GM23338 (cell line): ENCODE results near the gene KCNQ1OT1. TPM values are rescaled to one million over a fixed set of nuclear protein-coding genes. Genes with fewer than 3 reads are reported as not detected.

Source experiments
- ATAC-seq: fragments of 200-7000 bp; cut with Tn5 transposase; 3 replicates; pipeline ENCODE4 v1.9.1; 2020
- DNase-seq: peaks from one replicate; pipeline ENCODE4 v3.0.0-alpha.2; 2015; ENCODE audit warnings: low spot score
- H2AFZ ChIP-seq: fragments of 200-600 bp; sonication (generic); 2 replicates; pipeline ENCODE4 v1.8.0; 2016; ENCODE audit warnings: antibody characterized with exemption, mild to moderate bottlenecking, moderate library complexity
- H3F3A ChIP-seq: fragments of 200-600 bp; sonication (generic); replicated peaks from 2 replicates; pipeline ENCODE4 v1.8.0; 2017; ENCODE audit warnings: antibody characterized with exemption, mixed run types, low read depth
- H3K27ac ChIP-seq: fragments of 200-600 bp; sonication (generic); 2 replicates; pipeline ENCODE4 v1.6.1; 2016; ENCODE audit warnings: low read depth
- H3K27me3 ChIP-seq: fragments of 200-600 bp; sonication (generic); 2 replicates; pipeline ENCODE4 v1.8.0; 2016; ENCODE audit warnings: mild to moderate bottlenecking, mixed run types, moderate library complexity; ENCODE audit not compliant: insufficient read depth
- H3K36me3 ChIP-seq: fragments of 200-600 bp; sonication (generic); 2 replicates; pipeline ENCODE4 v1.8.0; 2016; ENCODE audit warnings: mild to moderate bottlenecking; ENCODE audit not compliant: insufficient read depth
- H3K4me1 ChIP-seq: fragments of 200-600 bp; sonication (generic); 2 replicates; pipeline ENCODE4 v1.8.0; 2016; ENCODE audit warnings: mild to moderate bottlenecking, moderate library complexity; ENCODE audit not compliant: insufficient read depth
- H3K4me2 ChIP-seq: fragments of 200-600 bp; sonication (generic); 2 replicates; pipeline ENCODE4 v1.7.1; 2017; ENCODE audit warnings: mixed run types
- H3K4me3 ChIP-seq: fragments of 200-600 bp; sonication (generic); 2 replicates; pipeline ENCODE4 v1.6.1; 2016; ENCODE audit warnings: mixed run types
- H3K79me2 ChIP-seq: fragments of 200-600 bp; sonication (generic); replicated peaks from 2 replicates; pipeline ENCODE4 v1.8.0; 2017; ENCODE audit warnings: mild to moderate bottlenecking; ENCODE audit not compliant: insufficient read depth
- H3K9me2 ChIP-seq: fragments of 200-600 bp; sonication (generic); 2 replicates; pipeline ENCODE4 v1.8.0; 2017; ENCODE audit not compliant: insufficient read depth
- H4K20me1 ChIP-seq: fragments of 200-600 bp; sonication (generic); replicated peaks from 2 replicates; pipeline ENCODE4 v1.8.0; 2017; ENCODE audit warnings: mild to moderate bottlenecking; ENCODE audit not compliant: insufficient read depth
- H3K27ac Mint-ChIP-seq: 2 replicates; pipeline ENCODE4 v1.8.0; 2020; ENCODE audit warnings: inconsistent platforms, mild to moderate bottlenecking, moderate library complexity, mixed read lengths
- H3K27me3 Mint-ChIP-seq: 3 replicates; pipeline ENCODE4 v1.8.0; 2022; ENCODE audit warnings: low read depth, mild to moderate bottlenecking, moderate library complexity, mixed read lengths, inconsistent platforms; ENCODE audit not compliant: insufficient read depth, poor library complexity
- H3K36me3 Mint-ChIP-seq: 3 replicates; pipeline ENCODE4 v1.8.0; 2021; ENCODE audit warnings: low read depth, mild to moderate bottlenecking, inconsistent platforms, moderate library complexity, mixed read lengths
- H3K4me1 Mint-ChIP-seq: 3 replicates; pipeline ENCODE4 v1.8.0; 2020; ENCODE audit warnings: mild to moderate bottlenecking, inconsistent platforms, mixed read lengths
- H3K4me3 Mint-ChIP-seq: 3 replicates; pipeline ENCODE4 v1.8.0; 2021; ENCODE audit warnings: moderate library complexity, mild to moderate bottlenecking, inconsistent platforms, mixed read lengths
- H3K9me3 Mint-ChIP-seq: 3 replicates; pipeline ENCODE4 v1.8.0; 2020; ENCODE audit warnings: moderate library complexity, mild to moderate bottlenecking, inconsistent platforms, mixed read lengths
- NANOG ChIP-seq: IDR thresholded peaks from 2 replicates; pipeline ENCODE4 v1.6.1; 2016; ENCODE audit warnings: antibody characterized with exemption, borderline replicate concordance
- POLR2AphosphoS5 ChIP-seq: IDR thresholded peaks from 2 replicates; pipeline ENCODE4 v1.6.1; 2016; ENCODE audit warnings: antibody characterized with exemption, low read depth
- STAT1 ChIP-seq: IDR thresholded peaks from one replicate; pipeline ENCODE4 v1.6.1; 2016; ENCODE audit warnings: antibody characterized with exemption; ENCODE audit not compliant: unreplicated experiment
- ZNF331 ChIP-seq: fragments of 250-450 bp; sonication (Bioruptor Pico); IDR thresholded peaks from 2 replicates; pipeline ENCODE4 v1.5.0; 2020; ENCODE audit warnings: low read depth, mild to moderate bottlenecking, moderate library complexity
- polyA plus RNA-seq: library from polyadenylated mRNA; unstranded; fragments of >200 nt; fragmentation: Nextera tagmentation; extraction: Ambion mirVana; gene quantifications from 2 replicates; pipeline ENCODE4 v1.2.1, GENCODE V29; 2016
- total RNA-seq: library from RNA; depleted of rRNA; stranded (reverse); fragments of >200 nt; shearing (Covaris generic); gene quantifications from 2 replicates; pipeline ENCODE4 v1.2.3, GENCODE V29; 2014
- TF ChIP-seq, protein P1 (sequence below): fragments of 250-450 bp; sonication (Bioruptor Pico); IDR thresholded peaks from 2 replicates; pipeline ENCODE4 v1.5.0; 2020; ENCODE audit warnings: mild to moderate bottlenecking, moderate library complexity
- TF ChIP-seq, protein P2 (sequence below): IDR thresholded peaks from one replicate; pipeline ENCODE4 v1.6.1; 2018; ENCODE audit warnings: antibody characterized with exemption; ENCODE audit not compliant: unreplicated experiment
- TF ChIP-seq, protein P3 (sequence below): IDR thresholded peaks from 2 replicates; pipeline ENCODE4 v1.6.1; 2016; ENCODE audit warnings: antibody characterized with exemption

KCNQ1OT1 gene
- total and polyA plus RNA-seq, 2 experiments from 2014 or later = 1.5 to 4.2 TPM

DNA sequence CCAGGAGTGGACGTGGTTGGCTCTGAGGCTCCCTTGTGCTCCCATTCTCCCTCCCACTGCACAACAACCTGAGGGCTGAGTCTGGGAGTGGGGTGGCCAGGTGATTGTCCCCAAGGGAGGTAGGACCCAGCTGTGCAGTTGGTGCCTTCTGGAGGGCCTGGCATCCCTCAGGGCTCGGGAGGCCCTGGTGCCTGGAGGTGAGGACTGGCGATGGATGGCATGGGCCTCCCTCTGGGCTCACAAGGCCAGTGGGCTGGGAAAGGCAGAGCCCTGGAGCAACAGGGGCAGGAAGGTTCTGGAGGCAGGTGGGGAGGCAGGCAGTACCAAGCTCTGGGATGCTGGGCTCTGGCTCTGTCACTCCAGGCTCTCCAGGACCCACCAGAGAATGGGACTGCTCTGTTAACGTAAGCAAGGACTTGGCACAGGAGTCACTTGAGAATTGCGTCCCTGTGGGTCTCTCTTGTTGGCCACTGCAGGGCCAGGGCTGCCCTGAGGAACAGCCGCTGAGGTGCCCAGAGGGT is 114.2 kb downstream of the KCNQ1OT1 start (continued):
- TF ChIP-seq, protein P1, sequence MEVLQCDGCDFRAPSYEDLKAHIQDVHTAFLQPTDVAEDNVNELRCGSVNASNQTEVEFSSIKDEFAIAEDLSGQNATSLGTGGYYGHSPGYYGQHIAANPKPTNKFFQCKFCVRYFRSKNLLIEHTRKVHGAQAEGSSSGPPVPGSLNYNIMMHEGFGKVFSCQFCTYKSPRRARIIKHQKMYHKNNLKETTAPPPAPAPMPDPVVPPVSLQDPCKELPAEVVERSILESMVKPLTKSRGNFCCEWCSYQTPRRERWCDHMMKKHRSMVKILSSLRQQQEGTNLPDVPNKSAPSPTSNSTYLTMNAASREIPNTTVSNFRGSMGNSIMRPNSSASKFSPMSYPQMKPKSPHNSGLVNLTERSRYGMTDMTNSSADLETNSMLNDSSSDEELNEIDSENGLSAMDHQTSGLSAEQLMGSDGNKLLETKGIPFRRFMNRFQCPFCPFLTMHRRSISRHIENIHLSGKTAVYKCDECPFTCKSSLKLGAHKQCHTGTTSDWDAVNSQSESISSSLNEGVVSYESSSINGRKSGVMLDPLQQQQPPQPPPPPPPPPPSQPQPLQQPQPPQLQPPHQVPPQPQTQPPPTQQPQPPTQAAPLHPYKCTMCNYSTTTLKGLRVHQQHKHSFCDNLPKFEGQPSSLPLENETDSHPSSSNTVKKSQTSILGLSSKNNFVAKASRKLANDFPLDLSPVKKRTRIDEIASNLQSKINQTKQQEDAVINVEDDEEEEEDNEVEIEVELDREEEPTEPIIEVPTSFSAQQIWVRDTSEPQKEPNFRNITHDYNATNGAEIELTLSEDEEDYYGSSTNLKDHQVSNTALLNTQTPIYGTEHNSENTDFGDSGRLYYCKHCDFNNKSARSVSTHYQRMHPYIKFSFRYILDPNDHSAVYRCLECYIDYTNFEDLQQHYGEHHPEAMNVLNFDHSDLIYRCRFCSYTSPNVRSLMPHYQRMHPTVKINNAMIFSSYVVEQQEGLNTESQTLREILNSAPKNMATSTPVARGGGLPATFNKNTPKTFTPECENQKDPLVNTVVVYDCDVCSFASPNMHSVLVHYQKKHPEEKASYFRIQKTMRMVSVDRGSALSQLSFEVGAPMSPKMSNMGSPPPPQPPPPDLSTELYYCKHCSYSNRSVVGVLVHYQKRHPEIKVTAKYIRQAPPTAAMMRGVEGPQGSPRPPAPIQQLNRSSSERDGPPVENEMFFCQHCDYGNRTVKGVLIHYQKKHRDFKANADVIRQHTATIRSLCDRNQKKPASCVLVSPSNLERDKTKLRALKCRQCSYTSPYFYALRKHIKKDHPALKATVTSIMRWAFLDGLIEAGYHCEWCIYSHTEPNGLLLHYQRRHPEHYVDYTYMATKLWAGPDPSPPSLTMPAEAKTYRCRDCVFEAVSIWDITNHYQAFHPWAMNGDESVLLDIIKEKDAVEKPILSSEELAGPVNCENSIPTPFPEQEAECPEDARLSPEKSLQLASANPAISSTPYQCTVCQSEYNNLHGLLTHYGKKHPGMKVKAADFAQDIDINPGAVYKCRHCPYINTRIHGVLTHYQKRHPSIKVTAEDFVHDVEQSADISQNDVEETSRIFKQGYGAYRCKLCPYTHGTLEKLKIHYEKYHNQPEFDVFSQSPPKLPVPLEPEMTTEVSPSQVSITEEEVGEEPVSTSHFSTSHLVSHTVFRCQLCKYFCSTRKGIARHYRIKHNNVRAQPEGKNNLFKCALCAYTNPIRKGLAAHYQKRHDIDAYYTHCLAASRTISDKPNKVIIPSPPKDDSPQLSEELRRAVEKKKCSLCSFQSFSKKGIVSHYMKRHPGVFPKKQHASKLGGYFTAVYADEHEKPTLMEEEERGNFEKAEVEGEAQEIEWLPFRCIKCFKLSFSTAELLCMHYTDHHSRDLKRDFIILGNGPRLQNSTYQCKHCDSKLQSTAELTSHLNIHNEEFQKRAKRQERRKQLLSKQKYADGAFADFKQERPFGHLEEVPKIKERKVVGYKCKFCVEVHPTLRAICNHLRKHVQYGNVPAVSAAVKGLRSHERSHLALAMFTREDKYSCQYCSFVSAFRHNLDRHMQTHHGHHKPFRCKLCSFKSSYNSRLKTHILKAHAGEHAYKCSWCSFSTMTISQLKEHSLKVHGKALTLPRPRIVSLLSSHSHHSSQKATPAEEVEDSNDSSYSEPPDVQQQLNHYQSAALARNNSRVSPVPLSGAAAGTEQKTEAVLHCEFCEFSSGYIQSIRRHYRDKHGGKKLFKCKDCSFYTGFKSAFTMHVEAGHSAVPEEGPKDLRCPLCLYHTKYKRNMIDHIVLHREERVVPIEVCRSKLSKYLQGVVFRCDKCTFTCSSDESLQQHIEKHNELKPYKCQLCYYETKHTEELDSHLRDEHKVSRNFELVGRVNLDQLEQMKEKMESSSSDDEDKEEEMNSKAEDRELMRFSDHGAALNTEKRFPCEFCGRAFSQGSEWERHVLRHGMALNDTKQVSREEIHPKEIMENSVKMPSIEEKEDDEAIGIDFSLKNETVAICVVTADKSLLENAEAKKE = no peak
- TF ChIP-seq ZNF331 (CRISPR knock-in tag) = no peak

DNA sequence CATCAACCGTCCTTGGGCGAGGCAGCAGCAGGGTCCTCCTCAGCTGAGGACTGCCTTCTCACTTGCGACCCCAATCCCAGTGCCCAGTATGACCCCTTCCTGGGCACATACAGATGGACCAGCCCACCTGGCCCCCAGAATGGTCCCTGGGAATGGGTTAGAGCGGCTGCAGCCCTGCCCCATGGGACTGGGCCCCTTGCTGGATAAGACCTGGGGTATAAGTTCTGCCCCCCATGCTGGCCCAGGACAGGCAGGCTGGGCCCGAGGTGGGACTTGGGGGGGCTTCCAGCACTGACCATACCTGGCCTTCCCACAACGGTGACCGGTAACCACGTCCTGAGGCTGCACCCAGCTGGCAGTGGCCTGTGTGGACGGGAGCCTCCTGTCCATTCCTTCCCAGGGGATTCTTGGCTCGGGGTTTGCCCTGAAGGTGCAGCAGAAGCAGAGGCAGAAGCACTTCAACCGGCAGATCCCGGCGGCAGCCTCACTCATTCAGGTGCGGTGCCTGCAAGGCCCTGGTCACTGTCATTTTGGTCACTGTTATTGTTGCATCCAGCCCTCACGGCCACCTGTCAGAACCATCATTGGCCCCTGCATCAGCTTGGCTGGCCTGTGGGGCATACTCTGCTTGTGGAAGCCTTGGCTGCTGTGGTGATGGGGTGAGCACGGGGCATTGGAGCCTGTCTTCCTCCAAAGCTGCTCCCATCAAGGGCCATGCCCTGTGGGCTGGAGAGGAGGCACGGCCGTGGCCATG is 114.8 kb downstream of the KCNQ1OT1 start:
- no peak overlapping the region for H3K27ac Mint-ChIP-seq
- Histone ChIP-seq H3K4me1 (no peaks in the 10 kb centered on the region), H4K20me1 (no peaks in the 10 kb centered on the region), H3K4me3 (no peak overlapping the region), H3K9me2 (no peaks in the 10 kb centered on the region), H3K27me3 (peaks cover 60% of the 10 kb centered on the region), H3K36me3 (no peaks in the 10 kb centered on the region), H3K79me2 (no peaks in the 10 kb centered on the region), H3F3A (no peaks in the 10 kb centered on the region), H3K27ac (no peak overlapping the region), H3K4me2 (no peak overlapping the region), H2AFZ (no peak overlapping the region)
- H3K27me3 Mint-ChIP-seq = peaks cover 60% of the 10 kb centered on the region
- no peak overlapping the region for H3K4me3 Mint-ChIP-seq
- ATAC-seq = no peak
- no peak for DNase-seq
- H3K9me3 Mint-ChIP-seq = no peaks in the 10 kb centered on the region
- no peaks in the 10 kb centered on the region for H3K4me1 Mint-ChIP-seq
- H3K36me3 Mint-ChIP-seq = no peaks in the 10 kb centered on the region
- TF ChIP-seq STAT1 (no peak), ZNF331 (CRISPR knock-in tag) (no peak), NANOG (no peak), POLR2AphosphoS5 (no peak)
- TF ChIP-seq, protein P2, sequence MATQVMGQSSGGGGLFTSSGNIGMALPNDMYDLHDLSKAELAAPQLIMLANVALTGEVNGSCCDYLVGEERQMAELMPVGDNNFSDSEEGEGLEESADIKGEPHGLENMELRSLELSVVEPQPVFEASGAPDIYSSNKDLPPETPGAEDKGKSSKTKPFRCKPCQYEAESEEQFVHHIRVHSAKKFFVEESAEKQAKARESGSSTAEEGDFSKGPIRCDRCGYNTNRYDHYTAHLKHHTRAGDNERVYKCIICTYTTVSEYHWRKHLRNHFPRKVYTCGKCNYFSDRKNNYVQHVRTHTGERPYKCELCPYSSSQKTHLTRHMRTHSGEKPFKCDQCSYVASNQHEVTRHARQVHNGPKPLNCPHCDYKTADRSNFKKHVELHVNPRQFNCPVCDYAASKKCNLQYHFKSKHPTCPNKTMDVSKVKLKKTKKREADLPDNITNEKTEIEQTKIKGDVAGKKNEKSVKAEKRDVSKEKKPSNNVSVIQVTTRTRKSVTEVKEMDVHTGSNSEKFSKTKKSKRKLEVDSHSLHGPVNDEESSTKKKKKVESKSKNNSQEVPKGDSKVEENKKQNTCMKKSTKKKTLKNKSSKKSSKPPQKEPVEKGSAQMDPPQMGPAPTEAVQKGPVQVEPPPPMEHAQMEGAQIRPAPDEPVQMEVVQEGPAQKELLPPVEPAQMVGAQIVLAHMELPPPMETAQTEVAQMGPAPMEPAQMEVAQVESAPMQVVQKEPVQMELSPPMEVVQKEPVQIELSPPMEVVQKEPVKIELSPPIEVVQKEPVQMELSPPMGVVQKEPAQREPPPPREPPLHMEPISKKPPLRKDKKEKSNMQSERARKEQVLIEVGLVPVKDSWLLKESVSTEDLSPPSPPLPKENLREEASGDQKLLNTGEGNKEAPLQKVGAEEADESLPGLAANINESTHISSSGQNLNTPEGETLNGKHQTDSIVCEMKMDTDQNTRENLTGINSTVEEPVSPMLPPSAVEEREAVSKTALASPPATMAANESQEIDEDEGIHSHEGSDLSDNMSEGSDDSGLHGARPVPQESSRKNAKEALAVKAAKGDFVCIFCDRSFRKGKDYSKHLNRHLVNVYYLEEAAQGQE = no peak
- TF ChIP-seq, protein P3, sequence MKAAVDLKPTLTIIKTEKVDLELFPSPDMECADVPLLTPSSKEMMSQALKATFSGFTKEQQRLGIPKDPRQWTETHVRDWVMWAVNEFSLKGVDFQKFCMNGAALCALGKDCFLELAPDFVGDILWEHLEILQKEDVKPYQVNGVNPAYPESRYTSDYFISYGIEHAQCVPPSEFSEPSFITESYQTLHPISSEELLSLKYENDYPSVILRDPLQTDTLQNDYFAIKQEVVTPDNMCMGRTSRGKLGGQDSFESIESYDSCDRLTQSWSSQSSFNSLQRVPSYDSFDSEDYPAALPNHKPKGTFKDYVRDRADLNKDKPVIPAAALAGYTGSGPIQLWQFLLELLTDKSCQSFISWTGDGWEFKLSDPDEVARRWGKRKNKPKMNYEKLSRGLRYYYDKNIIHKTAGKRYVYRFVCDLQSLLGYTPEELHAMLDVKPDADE = no peak
